ACHN (cell line): ENCODE results near the gene DENND2D.

Source experiments
- DNase-seq: peaks from one replicate; pipeline ENCODE4 v3.0.0-alpha.2; 2015
- in situ Hi-C: cut with HindIII; loops from 2 replicates; pipeline ENCODE4 v1.10.0; 2017; ENCODE audit warnings: low sequenced_read_pairs, low pct_ligation_motif_present, low pct_unique_long_range_greater_than_20kb

Gene DENND2D, protein sequence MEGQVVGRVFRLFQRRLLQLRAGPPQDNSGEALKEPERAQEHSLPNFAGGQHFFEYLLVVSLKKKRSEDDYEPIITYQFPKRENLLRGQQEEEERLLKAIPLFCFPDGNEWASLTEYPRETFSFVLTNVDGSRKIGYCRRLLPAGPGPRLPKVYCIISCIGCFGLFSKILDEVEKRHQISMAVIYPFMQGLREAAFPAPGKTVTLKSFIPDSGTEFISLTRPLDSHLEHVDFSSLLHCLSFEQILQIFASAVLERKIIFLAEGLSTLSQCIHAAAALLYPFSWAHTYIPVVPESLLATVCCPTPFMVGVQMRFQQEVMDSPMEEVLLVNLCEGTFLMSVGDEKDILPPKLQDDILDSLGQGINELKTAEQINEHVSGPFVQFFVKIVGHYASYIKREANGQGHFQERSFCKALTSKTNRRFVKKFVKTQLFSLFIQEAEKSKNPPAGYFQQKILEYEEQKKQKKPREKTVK

DNA sequence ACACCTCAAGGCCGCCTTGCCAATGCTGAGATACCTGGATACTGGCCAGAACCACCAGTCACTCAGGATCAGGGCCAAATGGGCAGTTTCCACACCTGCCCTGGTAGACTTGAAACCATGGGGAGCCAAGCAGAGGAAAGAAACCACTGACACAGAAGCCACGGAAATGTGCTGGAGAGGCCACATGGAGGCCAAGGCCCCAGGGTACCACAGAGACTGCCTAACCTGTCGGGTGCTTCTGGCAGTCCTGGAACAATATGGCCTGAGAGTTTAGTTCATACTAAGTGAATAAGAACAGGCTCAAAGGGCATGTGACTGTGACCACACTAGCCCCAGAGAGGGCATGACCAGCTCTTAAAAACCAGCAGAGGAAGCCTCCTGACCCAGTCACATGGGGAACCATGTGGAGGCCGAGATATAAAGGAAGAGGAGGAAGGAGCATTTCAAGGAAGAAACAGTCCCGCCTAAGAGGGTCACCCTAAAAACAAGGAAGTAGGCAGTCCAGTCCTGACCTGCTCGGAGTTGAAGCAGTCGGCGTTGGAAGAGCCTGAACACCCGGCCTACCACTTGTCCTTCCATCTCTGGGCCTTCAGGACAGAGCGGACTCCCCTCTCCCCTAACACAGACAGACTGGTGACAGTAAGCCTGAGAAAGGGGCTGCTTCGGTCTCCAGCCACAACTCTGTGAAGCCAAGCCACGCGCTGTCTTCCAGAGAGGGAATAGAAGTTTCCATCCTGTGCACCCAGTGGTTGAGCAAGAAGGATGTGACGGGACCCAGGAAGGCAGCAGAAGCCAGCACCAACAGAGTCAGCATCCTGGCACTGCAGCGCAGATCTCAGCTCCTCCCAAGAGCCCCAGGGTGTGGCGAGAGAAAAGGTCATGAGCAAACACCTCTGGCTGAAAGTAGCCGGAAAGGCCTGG is at the start of gene DENND2D:
TSS of gene DENND2D (minus strand) at position 766 of the 921 bp plus-strand sequence. CDS start at position 579, 187 bp downstream.
- in situ Hi-C loops = no loop called here
- DNase-seq = no peak

DNA sequence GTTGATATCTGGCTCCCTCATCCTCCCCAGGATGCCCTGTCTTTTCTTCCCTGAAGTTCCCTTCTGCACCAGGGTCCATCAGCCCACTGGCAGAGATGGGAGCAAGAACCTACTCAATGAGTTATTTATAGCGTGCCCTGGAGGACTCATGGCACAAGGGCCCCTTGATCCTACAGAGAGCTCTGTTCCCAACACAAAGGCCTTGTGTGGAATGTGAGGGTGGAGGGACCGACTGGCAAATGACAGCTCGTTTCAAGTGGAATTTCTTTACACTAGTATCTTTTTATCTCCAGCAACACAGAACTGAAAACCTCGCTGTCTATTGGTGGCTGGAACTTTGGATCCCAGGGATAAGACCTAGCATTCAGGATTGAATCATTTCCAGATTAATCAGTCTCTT is 49.5 kb upstream of the DENND2D start:
- in situ Hi-C loops = no loop called here
- DNase-seq = no peak

DNA sequence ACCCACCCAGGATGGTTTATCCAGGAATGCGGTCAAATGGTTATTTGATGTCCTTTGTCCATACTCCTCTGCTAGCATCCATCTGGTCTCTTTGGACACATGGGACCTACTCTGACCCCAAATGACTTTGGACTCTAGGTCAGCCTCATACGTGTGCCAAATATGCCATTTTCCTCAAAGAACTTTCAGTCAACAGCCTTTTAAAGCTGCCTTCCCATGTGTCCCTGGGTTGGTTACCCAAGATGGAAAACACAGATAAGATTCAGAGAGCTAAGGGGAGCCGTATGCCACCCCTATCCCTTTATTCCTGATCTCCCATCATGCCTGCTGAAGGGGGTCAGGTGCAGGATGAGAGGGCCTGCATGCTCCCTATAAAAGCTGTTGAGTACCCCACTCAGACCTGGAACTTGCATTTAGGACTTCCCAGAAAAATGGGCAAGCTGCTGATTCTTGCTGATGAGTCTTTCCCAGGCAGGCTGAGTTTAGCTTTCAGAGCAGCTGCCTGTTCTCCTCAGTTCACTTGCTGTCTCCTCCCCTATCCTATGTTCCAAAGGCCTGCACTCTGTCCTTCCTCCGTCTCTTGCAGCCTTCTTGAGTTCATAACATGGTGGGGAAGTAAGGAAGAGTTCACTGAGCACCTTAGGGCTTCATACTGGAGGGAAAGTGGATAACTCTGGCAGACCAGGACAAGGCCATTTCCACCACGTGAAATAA is 46.8 kb upstream of the DENND2D start:
- no peak for DNase-seq
- in situ Hi-C loops = no loop called here

DNA sequence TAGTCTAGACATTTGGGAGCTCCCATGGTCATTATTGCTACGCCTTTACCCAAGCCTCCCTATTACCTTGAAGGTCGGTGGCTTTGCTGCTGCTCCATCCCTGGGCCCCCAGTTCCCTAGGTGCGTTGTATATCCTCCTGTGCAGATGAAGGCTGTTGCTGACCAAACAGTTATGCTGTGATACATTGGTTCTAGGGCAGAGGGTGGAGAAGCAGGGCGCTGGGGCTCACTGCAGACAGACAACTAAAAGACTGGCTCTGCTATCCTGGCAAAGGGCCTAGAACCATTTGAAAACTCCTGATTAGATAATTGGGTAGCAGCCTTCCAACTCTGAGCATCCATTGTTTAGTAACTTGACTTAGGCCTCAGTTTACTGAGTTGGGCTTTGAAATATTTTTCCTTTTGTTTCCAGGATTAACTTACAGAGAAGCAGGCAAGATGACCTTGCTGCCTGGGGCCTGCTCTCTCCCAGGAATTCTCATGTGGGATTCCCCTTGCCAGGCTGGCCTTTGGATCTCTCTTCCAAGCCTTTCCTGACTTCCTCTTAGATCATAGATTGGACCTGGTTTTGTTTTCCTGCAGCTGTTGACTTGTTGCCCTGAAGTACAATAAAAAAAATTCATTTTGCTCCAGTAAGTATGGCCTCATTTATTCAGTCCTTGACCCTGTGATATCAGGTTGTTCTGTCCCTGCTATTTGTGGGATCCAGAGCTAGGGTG is 42.5 kb upstream of the DENND2D start:
- in situ Hi-C loops = no loop called here
- no peak for DNase-seq

DNA sequence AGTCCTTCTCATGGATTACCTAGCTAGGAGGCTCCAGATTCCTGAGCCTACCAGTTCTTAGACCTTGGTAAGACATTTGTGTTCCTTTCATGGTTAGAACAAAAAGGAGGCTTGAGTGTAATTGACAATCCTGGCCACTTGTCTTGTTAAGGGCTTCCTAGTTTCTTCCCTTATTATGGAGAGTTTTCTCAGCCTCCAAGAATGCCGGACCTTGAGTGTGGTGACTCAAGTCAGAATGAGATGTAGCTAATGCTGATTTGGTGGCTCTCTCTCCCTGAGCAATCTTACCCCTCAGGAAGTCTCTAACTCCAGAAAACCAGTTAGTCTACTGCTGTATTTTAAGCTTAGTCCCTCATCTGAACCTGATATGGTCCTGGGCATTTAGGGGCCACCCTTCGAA is 41.4 kb upstream of the DENND2D start:
- in situ Hi-C loops = no loop called here
- no peak for DNase-seq

DNA sequence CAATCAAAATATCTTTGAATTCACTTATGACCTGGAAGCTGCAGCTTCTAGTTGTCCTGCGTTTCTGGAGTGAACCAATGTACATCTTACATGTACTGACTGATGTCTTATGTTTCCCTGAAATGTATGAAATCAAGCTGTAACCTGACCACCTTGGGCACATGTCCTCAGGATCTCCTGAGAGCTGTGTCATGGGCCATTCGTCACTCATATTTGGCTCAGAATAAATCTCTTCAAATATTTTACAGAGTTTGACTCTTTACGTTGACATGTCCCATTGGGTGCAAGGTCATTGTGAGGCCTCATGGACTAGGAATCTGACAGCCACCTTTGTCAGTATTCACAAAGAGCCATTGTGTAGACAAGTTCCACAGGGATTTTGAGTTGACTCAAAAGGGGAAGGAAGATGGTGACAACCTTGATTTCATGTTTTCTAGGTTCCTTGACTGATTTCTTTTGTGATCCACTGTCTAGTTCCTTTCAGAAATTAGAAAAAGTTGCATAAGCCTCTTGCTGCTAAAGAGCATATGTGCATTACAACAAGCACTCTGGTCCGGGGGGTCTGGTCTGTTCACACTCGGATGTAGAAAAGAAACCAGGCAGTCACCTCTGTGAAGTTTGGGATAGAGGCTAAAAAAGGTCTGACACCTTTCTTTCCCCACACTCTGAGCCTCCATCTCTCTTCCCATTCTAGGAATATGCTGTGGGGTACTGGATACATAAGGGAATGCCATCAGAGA is 37.8 kb upstream of the DENND2D start:
- DNase-seq = no peak
- in situ Hi-C loops = no loop called here

DNA sequence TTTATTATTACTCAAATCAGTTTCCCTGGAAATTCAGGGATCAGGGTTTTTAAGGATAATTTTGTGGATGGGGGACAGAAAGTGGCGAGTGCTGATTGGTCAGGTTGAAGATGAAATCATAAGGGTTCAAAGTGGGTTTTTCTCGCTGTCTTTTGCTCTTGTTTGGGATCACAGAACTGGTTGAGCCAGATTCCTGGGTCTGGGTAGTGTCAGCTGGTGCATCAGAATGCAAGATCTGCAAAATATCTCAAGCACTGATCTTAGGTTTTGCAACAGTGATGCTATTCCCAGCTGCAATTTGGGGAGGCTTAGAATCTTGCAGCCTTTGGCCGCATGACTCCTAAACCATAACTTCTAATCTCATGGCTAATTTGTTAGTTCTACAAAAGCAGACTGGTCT is 36.4 kb upstream of the DENND2D start:
- in situ Hi-C loops = no loop called here

DNA sequence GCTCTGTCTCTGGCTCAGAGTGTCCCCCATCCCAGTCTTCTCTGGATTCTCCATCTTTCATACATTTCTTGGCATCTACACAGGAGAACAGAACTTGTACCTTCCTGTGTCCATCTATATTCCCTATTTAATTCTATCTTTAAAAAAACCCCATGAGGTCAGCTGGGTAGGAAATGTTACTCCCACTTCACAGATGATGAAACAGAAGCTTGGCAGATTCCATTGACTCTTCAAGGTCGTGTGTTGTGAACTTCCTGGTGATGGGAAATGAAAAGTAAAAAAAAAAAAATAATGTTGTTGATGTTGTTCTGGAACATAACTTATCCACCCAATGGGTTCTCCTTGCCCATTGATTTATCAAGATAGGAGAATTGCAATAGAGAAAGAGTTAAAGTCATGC is 35.9 kb upstream of the DENND2D start:
- no peak for DNase-seq
- in situ Hi-C loops = no loop called here

More for the DNA sequence above, 36.4 kb upstream of the DENND2D start:
- DNase-seq = no peak

DNA sequence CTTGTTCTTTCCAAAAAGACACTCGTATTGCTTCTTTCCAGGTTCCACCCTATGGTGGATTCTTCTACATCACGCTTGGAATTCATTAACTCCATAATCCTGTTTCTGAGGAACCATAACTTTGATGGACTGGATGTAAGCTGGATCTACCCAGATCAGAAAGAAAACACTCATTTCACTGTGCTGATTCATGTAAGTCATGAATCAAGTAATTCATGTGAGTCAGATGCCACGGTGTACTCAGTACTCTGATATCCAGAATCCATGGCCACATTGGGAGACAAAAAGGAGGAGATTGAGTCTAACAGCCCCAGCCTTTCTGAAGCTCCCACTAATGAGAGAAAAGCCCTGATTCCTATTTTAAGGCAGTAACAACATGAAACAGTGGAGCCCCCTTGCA is 34.4 kb upstream of the DENND2D start:
- in situ Hi-C loops = no loop called here

DNA sequence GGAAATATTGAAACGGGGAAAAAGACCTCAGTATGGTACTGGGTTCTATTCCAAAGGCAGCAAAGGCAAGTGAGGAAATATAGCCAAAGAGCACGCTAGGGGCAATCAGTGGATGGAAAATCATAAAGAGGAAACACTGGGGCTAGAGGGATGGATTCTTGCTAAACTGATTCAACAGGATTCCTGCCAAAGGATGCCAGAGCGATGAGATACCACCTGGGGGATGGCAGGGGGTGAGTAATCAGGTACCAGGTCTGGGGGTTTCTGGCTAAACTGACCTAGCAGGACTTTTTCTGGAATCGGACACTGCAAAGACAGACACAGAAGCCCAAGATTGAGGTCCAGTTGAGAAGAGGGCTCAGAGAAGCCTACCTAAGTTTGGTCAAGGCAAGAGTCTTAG is 33.8 kb upstream of the DENND2D start:
- peak; percentile 6 for DNase-seq
- in situ Hi-C loops = no loop called here

More for the DNA sequence above, 34.4 kb upstream of the DENND2D start:
- DNase-seq = peak; percentile 8

DNA sequence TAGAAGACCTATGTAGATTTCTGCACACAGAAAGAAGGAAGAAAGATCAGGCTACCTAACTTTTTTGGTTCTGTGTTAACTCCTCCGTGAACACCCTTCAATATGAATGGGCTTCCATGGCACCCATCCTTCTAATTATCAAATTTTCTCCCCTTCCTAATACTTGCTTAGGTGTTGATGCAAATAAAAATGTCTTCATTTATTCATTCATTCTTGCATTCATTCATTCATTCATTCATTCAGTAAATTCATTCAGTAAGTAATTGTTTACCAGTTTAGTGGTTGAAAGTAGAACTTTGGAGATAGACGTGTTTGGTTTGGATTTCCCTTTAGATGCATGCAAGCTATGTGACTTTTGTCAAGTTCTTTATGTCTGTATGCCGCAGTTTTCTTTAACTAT is 31.7 kb upstream of the DENND2D start:
- DNase-seq = no peak
- in situ Hi-C loops = no loop called here

DNA sequence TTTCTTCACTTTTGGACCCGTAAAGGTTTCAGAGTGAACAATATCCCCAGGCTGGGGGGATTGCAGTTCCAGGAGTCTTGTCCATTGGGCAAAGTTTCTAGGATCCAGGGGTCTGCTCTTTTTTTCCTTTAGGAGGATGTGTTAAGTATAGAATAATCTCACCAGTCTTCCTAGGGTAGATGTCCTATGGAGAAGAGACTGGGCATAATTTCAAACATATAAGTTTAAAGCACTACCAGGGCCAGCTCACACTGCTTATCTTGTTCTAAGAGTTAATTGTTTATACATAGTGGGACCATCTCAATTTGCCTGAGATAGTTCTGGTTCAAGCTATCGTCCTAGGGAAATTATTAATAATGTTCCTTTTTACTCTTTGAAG is 28.3 kb upstream of the DENND2D start:
- DNase-seq = no peak
- in situ Hi-C loops = no loop called here

DNA sequence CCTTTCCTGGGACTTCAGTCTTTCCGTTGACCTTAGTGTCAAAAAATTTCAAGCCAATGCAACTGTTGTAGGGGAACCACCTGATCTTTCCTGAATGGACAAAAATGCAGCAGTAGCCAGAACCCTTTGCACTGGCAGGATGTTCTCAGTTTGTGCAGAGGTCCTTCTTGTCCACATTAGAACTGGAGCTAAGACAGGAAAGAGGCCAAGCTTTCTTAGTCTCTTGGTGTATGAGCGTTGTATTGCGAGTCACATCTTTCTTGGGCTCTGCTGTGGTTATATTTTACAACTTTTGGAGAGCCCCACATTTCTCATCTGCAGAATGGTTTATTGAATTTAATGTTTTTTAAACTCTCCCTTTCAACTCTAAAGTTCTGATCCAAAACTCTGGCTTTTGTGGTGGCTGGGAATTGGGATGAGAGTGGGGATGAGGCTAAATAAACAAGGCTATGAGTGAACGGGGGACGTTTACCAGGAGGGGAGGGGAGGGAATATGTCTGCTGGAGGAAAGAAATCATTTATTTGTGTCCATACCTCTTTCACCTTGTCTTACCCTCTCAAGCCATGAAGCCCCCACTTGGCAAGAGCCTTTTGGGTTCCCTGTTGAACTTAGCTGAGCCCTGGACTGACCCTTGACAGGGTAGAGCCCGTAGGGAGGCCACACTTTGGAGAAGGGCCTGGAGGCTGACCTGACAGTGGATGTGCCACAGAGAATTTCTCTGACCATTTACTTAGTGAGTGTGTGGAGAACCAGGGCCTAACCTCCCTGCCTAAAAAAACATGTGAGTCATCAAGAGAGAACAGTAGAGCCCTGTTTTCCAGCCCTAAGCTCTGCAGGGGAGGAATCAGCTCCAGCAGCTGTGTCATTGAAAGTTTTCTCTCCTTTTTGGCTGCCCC is 27.7 kb upstream of the DENND2D start:
- DNase-seq = peak; percentile 47
- in situ Hi-C loops = no loop called here

DNA sequence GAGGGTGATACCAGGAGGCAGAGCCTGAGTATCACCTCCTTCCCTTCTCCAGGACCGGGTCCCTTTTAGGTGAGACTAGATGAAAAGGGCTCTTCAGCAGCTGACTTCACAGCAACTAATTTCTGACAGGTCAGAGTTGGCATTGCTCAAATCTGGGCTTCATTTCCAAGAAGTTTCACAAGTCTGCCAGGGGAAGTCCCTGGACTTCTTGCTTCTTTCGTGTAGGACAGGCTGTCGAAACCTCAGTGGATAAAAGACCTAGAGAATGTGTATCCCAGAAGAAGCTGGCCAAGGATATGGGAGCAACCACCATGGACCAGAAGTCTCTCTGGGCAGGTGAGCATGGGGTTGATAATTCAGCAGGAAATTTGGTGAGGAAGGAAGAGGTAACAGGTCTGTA is 27.0 kb upstream of the DENND2D start, which contains the start of gene CHI3L2:
TSS of gene CHI3L2 (plus strand) at position 280 of the 400 bp plus-strand sequence. CDS start at position 297, 17 bp downstream.
- no peak for DNase-seq

DNA sequence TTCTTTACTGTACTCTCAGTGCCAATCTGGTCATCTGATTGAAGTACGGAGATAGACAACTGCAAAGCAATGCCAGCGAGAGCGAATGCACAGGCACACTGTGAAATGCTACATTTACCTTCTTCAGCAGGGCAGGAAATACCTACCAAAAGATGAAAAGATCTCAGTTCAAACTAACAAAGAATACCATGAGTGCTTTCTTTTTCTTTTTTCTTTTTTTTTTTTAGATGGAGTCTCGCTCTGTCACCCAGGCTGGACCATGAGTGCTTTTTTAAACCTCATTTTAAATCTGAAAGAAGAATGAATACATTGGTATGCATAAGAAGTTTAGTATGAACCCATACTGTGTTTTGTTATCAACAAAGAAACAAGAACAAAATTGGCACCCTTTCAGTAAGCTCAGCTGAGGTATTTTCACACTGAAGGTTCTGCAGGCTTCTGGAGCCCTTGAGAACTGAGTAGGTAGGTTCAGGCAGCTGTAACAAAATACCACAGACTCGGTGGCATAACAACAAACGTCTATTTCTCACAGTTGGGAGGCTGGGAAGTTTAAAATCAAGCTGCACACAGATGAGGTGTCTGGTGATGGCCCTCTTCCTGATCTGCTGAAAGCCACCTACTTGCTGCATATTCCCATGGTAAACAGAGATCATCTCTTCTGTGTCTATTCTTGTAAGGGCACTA is 25.4 kb upstream of the DENND2D start:
- no peak for DNase-seq
- in situ Hi-C loops = no loop called here

More for the DNA sequence above, 27.0 kb upstream of the DENND2D start, which contains the start of gene CHI3L2:
- in situ Hi-C loops = no loop called here

DNA sequence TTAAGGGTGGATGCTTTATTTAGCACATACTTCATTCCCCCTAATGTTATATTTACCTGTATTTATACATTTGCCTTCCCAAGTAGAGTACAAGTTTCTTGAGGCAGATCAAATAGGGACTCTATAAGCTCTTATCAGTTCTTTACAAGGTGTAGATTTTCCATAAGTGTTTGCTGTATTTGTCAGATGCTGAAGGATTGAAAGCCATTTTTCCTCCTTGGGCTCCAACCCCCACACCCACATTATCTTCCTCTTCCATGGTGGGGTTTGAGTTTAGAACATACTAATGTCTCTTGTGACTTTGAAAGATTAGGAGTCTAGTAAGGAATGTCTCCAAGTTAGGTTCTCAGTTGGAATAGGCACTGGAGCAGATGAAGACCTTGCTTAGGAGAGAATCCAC is 24.6 kb upstream of the DENND2D start:
- DNase-seq = no peak
- in situ Hi-C loops = no loop called here
